IMR-90 (cell line): ENCODE measurements around the gene NF2.

Source experiments
- BHLHE40 ChIP-seq: fragments of 150-350 bp; IDR thresholded peaks from 2 replicates; pipeline ENCODE4 v1.6.1; 2016; ENCODE audit warnings: mild to moderate bottlenecking, low read depth, low read length
- CEBPB ChIP-seq: IDR thresholded peaks from 2 replicates; pipeline ENCODE4 v1.6.1; 2012; ENCODE audit warnings: low read depth, low read length, improper control_type of control experiment
- CHD1 ChIP-seq: IDR thresholded peaks from 2 replicates; pipeline ENCODE4 v1.6.1; 2012; ENCODE audit warnings: low read depth, low read length, improper control_type of control experiment
- CTCF ChIP-seq: conservative IDR thresholded peaks from 2 replicates; pipeline ENCODE4 v1.5.1; 2012; ENCODE audit warnings: mild to moderate bottlenecking, low read depth, low read length, improper control_type of control experiment
- MAFK ChIP-seq: IDR thresholded peaks from 2 replicates; pipeline ENCODE4 v1.6.1; 2012; ENCODE audit warnings: low read depth, low read length, improper control_type of control experiment
- MXI1 ChIP-seq: IDR thresholded peaks from 2 replicates; pipeline ENCODE4 v1.6.1; 2012; ENCODE audit warnings: low read depth, mild to moderate bottlenecking, low read length, moderate library complexity, borderline replicate concordance
- NFE2L2 ChIP-seq: fragments of 150-350 bp; IDR thresholded peaks from 2 replicates; pipeline ENCODE4 v1.6.1; 2016; ENCODE audit warnings: low read depth, mild to moderate bottlenecking, low read length
- POLR2A ChIP-seq: IDR thresholded peaks from 2 replicates; pipeline ENCODE4 v1.6.1; 2012; ENCODE audit warnings: mild to moderate bottlenecking, low read depth, low read length
- RAD21 ChIP-seq: IDR thresholded peaks from 2 replicates; pipeline ENCODE4 v1.6.1; 2012; ENCODE audit warnings: low read length, improper control_type of control experiment
- RFX5 ChIP-seq: IDR thresholded peaks from 2 replicates; pipeline ENCODE4 v1.8.0; 2012; ENCODE audit warnings: low read depth, mild to moderate bottlenecking, low read length, moderate library complexity
- SMC3 ChIP-seq: fragments of 150-350 bp; IDR thresholded peaks from 2 replicates; pipeline ENCODE4 v1.6.1; 2016; ENCODE audit warnings: low read depth, mild to moderate bottlenecking, antibody characterized with exemption, low read length, moderate library complexity

GRCh38 chr22:29697853-29698598, 94.6 kb downstream of the NF2 start:
- TF ChIP-seq POLR2A (no peak), CTCF (no peak), MXI1 (no peak), BHLHE40 (no peak), CEBPB (no peak), RFX5 (no peak), RAD21 (no peak), CHD1 (no peak), NFE2L2 (no peak), MAFK (no peak), SMC3 (no peak)
